ENCODE measurements around the gene NCR2. TPM values are rescaled to one million over a fixed set of nuclear protein-coding genes. Genes with fewer than 3 reads are reported as not detected.

The NCR2 gene
- total and polyA plus RNA-seq, 2 experiments from 2014 or later = not detected

- Histone ChIP-seq H3K27me3 (peaks cover 14% of the 10 kb centered on the region), H3K79me2 (no peaks in the 10 kb centered on the region), H3K27ac (no peak overlapping the region), H3K36me3 (replicated peaks; ENCODE audit: insufficient read depth, low read depth) (no peaks in the 10 kb centered on the region), H3K4me3 (no peak overlapping the region), H4K20me1 (ENCODE audit: insufficient read depth, poor library complexity, severe bottlenecking) (no peaks in the 10 kb centered on the region), H3K9me2 (replicated peaks; ENCODE audit: insufficient read depth) (no peaks in the 10 kb centered on the region), H3K4me1 (ENCODE audit: insufficient read depth) (no peaks in the 10 kb centered on the region), H2AFZ (no peak overlapping the region), H3K4me2 (no peak overlapping the region), H3K9me3 (ENCODE audit: low read depth) (no peaks in the 10 kb centered on the region)
- WGBS (ENCODE audit: low lambda C conversion rate, missing lambda C conversion rate) = 94% methylated on average over 5 of the region's 7 CpGs
- TF ChIP-seq EZH2phosphoT487 (IDR thresholded peaks at IDR 0.05; ENCODE audit: low read depth, severe bottlenecking, unreplicated experiment) (no peak), CTCF (IDR thresholded peaks at IDR 0.05; ENCODE audit: poor library complexity) (no peak), EZH2 (IDR thresholded peaks at IDR 0.05; ENCODE audit: borderline replicate concordance) (no peak)
- DNase-seq (ENCODE audit: low spot score) = no peak
Observed at GRCh38 chr6:41358503-41358902, 23.1 kb downstream of the NCR2 start.

GRCh38 chr6:41359617-41360313, 24.4 kb downstream of the NCR2 start:
- no peak overlapping the region for H3K27ac ChIP-seq
- no peaks in the 10 kb centered on the region for H4K20me1 ChIP-seq (ENCODE audit: insufficient read depth, poor library complexity, severe bottlenecking)
- WGBS (ENCODE audit: low lambda C conversion rate, missing lambda C conversion rate) = 79% methylated on average over 4 of the region's 4 CpGs
- H3K27me3 ChIP-seq = peaks cover 23% of the 10 kb centered on the region
- no peaks in the 10 kb centered on the region for H3K9me2 ChIP-seq (replicated peaks; ENCODE audit: insufficient read depth)
- no peak overlapping the region for H3K4me3 ChIP-seq
- DNase-seq (ENCODE audit: low spot score) = no peak
- no peaks in the 10 kb centered on the region for H3K79me2 ChIP-seq
- H3K4me1 ChIP-seq (ENCODE audit: insufficient read depth) = no peaks in the 10 kb centered on the region
- no peaks in the 10 kb centered on the region for H3K36me3 ChIP-seq (replicated peaks; ENCODE audit: insufficient read depth, low read depth)
- H3K9me3 ChIP-seq (ENCODE audit: low read depth) = no peaks in the 10 kb centered on the region
- TF ChIP-seq CTCF (IDR thresholded peaks at IDR 0.05; ENCODE audit: poor library complexity) (no peak), EZH2 (IDR thresholded peaks at IDR 0.05; ENCODE audit: borderline replicate concordance) (no peak), EZH2phosphoT487 (IDR thresholded peaks at IDR 0.05; ENCODE audit: low read depth, severe bottlenecking, unreplicated experiment) (no peak)
- no peak overlapping the region for H2AFZ ChIP-seq
- H3K4me2 ChIP-seq = no peak overlapping the region

- Histone ChIP-seq H3K9me3 (ENCODE audit: low read depth) (no peaks in the 10 kb centered on the region), H3K4me1 (ENCODE audit: insufficient read depth) (no peaks in the 10 kb centered on the region), H3K4me2 (no peak overlapping the region), H2AFZ (no peak overlapping the region), H3K27ac (no peak overlapping the region), H3K4me3 (no peak overlapping the region), H3K27me3 (peaks cover 28% of the 10 kb centered on the region), H4K20me1 (ENCODE audit: insufficient read depth, poor library complexity, severe bottlenecking) (no peaks in the 10 kb centered on the region), H3K79me2 (no peaks in the 10 kb centered on the region), H3K36me3 (replicated peaks; ENCODE audit: insufficient read depth, low read depth) (no peaks in the 10 kb centered on the region), H3K9me2 (replicated peaks; ENCODE audit: insufficient read depth) (no peaks in the 10 kb centered on the region)
- WGBS (ENCODE audit: low lambda C conversion rate, missing lambda C conversion rate) = 74% methylated on average over 2 of the region's 2 CpGs
- TF ChIP-seq EZH2phosphoT487 (IDR thresholded peaks at IDR 0.05; ENCODE audit: low read depth, severe bottlenecking, unreplicated experiment) (no peak), CTCF (IDR thresholded peaks at IDR 0.05; ENCODE audit: poor library complexity) (no peak), EZH2 (IDR thresholded peaks at IDR 0.05; ENCODE audit: borderline replicate concordance) (no peak)
- DNase-seq (ENCODE audit: low spot score) = no peak
Observed at GRCh38 chr6:41360314-41360685, 24.9 kb downstream of the NCR2 start.

All from hepatocyte (in vitro differentiated cells).